K562 (cell line): ENCODE data around the gene PTCD3. TPM values are rescaled to one million over a fixed set of nuclear protein-coding genes. Genes with fewer than 3 reads are reported as not detected.

ENCODE experiments used
- ATAC-seq: fragments of 200-7000 bp; cut with Tn5 transposase; 3 replicates; pipeline ENCODE4 v1.9.1; 2020; ENCODE audit warnings: moderate library complexity
- BruUV-seq: library from RNA; stranded (reverse); fragments of 400-500 nt; replicated peaks from 2 replicates; lab custom pipeline; 2021; lab: Mats Ljungman, UMichigan
- CTCF ChIA-PET: fragments of 300-600 bp; formaldehyde crosslinking; extraction: SDS; loops from one replicate; lab custom pipeline; 2021; ENCODE audit warnings: low intra/inter-chr PET ratio; lab: Yijun Ruan, JAX
- POLR2A ChIA-PET: fragments of 300-600, 350-650 bp; sonication (Branson Sonifier 250); formaldehyde crosslinking; extraction: SDS; loops from one replicate; lab custom pipeline; 2021; ENCODE audit warnings: antibody characterized with exemption, inconsistent platforms; lab: Yijun Ruan, JAX
- DNase-seq, 4 experiments: peaks; one replicate each; pipeline versions ENCODE4 v3.0.0 to v3.0.0-alpha.2; 2011 to 2018; ENCODE audit warnings: low spot score in 3 of 4, mixed read lengths in 3 of 4; ENCODE audit errors: extremely low read depth in 1 of 4
- FAIRE-seq: peaks from 2 replicates; lab custom pipeline; 2011; peaks lifted over from hg19 to GRCh38; lab: Jason Lieb, UNC
- H2AFZ ChIP-seq: 2 replicates; pipeline ENCODE4 v1.6.0; 2011; ENCODE audit warnings: low read depth, low read length, control low read depth, inconsistent platforms
- H3K27ac ChIP-seq: fragments of 200-600 bp; 3 replicates; pipeline ENCODE4 v1.8.0; 2011; ENCODE audit warnings: low read depth, mild to moderate bottlenecking, control low read depth, inconsistent platforms, low read length, moderate library complexity, mixed read lengths; ENCODE audit errors: extremely low read depth
- H3K27me3 ChIP-seq, 2 experiments: fragments of 300-600 bp in 1 of 2; 2 replicates in 1 of 2; 3 replicates in 1 of 2; pipeline versions ENCODE4 v1.6.0 to v1.8.0; 2011; ENCODE audit warnings: inconsistent platforms in 2 of 2, low read length in 2 of 2, mild to moderate bottlenecking in 1 of 2, mixed read lengths in 1 of 2, moderate library complexity in 1 of 2; ENCODE audit not compliant: control insufficient read depth in 2 of 2, insufficient read depth in 2 of 2
- H3K36me3 ChIP-seq: fragments of 300-600 bp; 3 replicates; pipeline ENCODE4 v1.8.0; 2011; ENCODE audit warnings: mild to moderate bottlenecking, low read length, inconsistent platforms; ENCODE audit not compliant: control insufficient read depth, insufficient read depth
- H3K4me1 ChIP-seq, 2 experiments: fragments of 200-600 bp in 1 of 2; replicated peaks in 1 of 2; 2 replicates in 1 of 2; 3 replicates in 1 of 2; pipeline versions ENCODE4 v1.5.1 to v1.8.0; 2011; ENCODE audit warnings: inconsistent platforms in 2 of 2, low read length in 2 of 2, mild to moderate bottlenecking in 1 of 2, mixed read lengths in 1 of 2, moderate library complexity in 1 of 2; ENCODE audit not compliant: control insufficient read depth in 2 of 2, insufficient read depth in 2 of 2
- H3K4me2 ChIP-seq: 2 replicates; pipeline ENCODE4 v1.6.1; 2011; ENCODE audit warnings: low read length, control low read depth, inconsistent platforms, mixed read lengths; ENCODE audit not compliant: insufficient read depth
- H3K4me3 ChIP-seq: fragments of 200-600 bp; sonication (generic), shearing (Covaris generic); 2 replicates; pipeline ENCODE4 v1.5.1; 2016; ENCODE audit warnings: control low read depth, inconsistent platforms
- H3K79me2 ChIP-seq: fragments of 200-600 bp; 3 replicates; pipeline ENCODE4 v1.8.0; 2011; ENCODE audit warnings: low read length, inconsistent platforms; ENCODE audit not compliant: control insufficient read depth, insufficient read depth
- H3K9ac ChIP-seq, 2 experiments: 2 replicates each; pipeline versions ENCODE4 v1.6.0 to v1.6.1; 2011; ENCODE audit warnings: low read depth in 2 of 2, low read length in 2 of 2, control low read depth in 1 of 2, inconsistent platforms in 1 of 2, mild to moderate bottlenecking in 1 of 2, mixed read lengths in 1 of 2; ENCODE audit not compliant: insufficient read depth in 1 of 2
- H3K9me1 ChIP-seq: one replicate; pipeline ENCODE4 v1.6.0; 2011; ENCODE audit warnings: inconsistent platforms, mild to moderate bottlenecking, low read length, moderate library complexity; ENCODE audit not compliant: control insufficient read depth, insufficient read depth
- H3K9me3 ChIP-seq: replicated peaks from 2 replicates; pipeline ENCODE4 v1.5.1; 2011; ENCODE audit warnings: low read depth, low read length, inconsistent platforms; ENCODE audit not compliant: control insufficient read depth, insufficient read depth
- H4K20me1 ChIP-seq: replicated peaks from 2 replicates; pipeline ENCODE4 v1.6.1; 2011; ENCODE audit warnings: low read length, inconsistent platforms, mixed read lengths; ENCODE audit not compliant: control insufficient read depth, insufficient read depth
- ADNP ChIP-seq: fragments of 200-800 bp; sonication (Bioruptor generic); IDR thresholded peaks from 2 replicates; pipeline ENCODE4 v1.6.1; 2016; ENCODE audit warnings: missing genetic modification characterization, missing compliant biosample characterization
- KDM2B ChIP-seq: fragments of 250-450 bp; sonication (Bioruptor Pico); IDR thresholded peaks from 2 replicates; pipeline ENCODE4 v1.8.0; 2021; ENCODE audit warnings: mild to moderate bottlenecking, moderate library complexity
- MEIS2 ChIP-seq: fragments of 450-650 bp; IDR thresholded peaks from 2 replicates; pipeline ENCODE4 v1.6.1; 2014; ENCODE audit warnings: mild to moderate bottlenecking; ENCODE audit not compliant: partially characterized antibody
- POLR2A ChIP-seq: fragments of 450-650 bp; conservative IDR thresholded peaks from 2 replicates; pipeline ENCODE4 v1.6.1; 2016
- POLR2G ChIP-seq: fragments of 200-400 bp; formaldehyde crosslinking; IDR thresholded peaks from 2 replicates; pipeline ENCODE4 v1.6.1; 2017; ENCODE audit warnings: low read depth, mild to moderate bottlenecking, antibody characterized with exemption, low read length, moderate library complexity
- SUPT5H ChIP-seq: fragments of 450-650 bp; IDR thresholded peaks from 2 replicates; pipeline ENCODE4 v1.6.1; 2016
- WGBS: fragments of 100-300 bp; shearing (Covaris generic); methylation state at CpG from one replicate; pipeline ENCODE4 v1.1.6; 2016; ENCODE audit warnings: low coverage, mixed read lengths; ENCODE audit not compliant: insufficient coverage; ENCODE audit errors: missing lambda C conversion rate; 5-methylcytosine and 5-hydroxymethylcytosine counted together
- in situ Hi-C: fragments of 300-500 bp; cut with MboI; formaldehyde crosslinking; loops from 4 replicates; pipeline ENCODE4 v1.15.0; 2018; ENCODE audit warnings: inconsistent platforms, mixed read lengths
- intact Hi-C: fragments of 100-400 bp; cut with micrococcal nuclease; formaldehyde crosslinking; loops from 2 replicates; pipeline ENCODE4 v1.14.2; 2022
- polyA plus RNA-seq, 8 experiments: library from polyadenylated mRNA; depleted of rRNA in 4 of 8; stranded (reverse) in 5 of 8; unstranded in 3 of 8; fragments of >200 nt; fragmentation: Nextera tagmentation in 2 of 8; fragmentation: Illumina TruSeq in 1 of 8; extraction: Ambion mirVana in 2 of 8; extraction: Trizol in 1 of 8; gene quantifications; 2 replicates each; pipeline versions ENCODE4 v1.2.1 to v1.2.3, GENCODE V29; 2011 to 2014; ENCODE audit warnings: inconsistent platforms in 1 of 8, missing spikeins in 1 of 8
- total RNA-seq, 7 experiments: library from RNA; depleted of rRNA in 6 of 7; stranded (reverse); fragments of >200 nt in 6 of 7; fragmentation: Illumina TruSeq in 2 of 7; extraction: Trizol in 2 of 7; gene quantifications; 2 replicates each; pipeline versions ENCODE4 v1.2.1 to v1.2.3, GENCODE V29; 2011 to 2021; ENCODE audit warnings: low replicate concordance in 1 of 7

PTCD3 gene
- total and polyA plus RNA-seq, 9 of the 15 experiments (the other 6 are each of a cell fraction or from before 2014, with no cell fraction given) = 65.2 to 241 (median 172) TPM

GRCh38 chr2:86143926-86144685 lies 38.1 kb downstream of the PTCD3 start:
- Histone ChIP-seq H3K9me1 (no peaks in the 10 kb centered on the region), H3K4me3 (no peak overlapping the region), H3K36me3 (peaks cover 91% of the 10 kb centered on the region), H4K20me1 (no peaks in the 10 kb centered on the region), H3K9me3 (no peaks in the 10 kb centered on the region), H3K4me2 (no peak overlapping the region), H3K4me1 (no peaks in the 10 kb centered on the region), H3K27ac (no peak overlapping the region), H3K9ac (no peak overlapping the region), H3K79me2 (no peaks in the 10 kb centered on the region), H2AFZ (no peak overlapping the region), H3K27me3 (no peaks in the 10 kb centered on the region)
- POLR2A ChIA-PET = interaction anchor here (1.0 to 1.2 kb wide), 4 partner anchors 13 to 51 kb away, joined by 3 to 5 read pairs (median 3); partner anchors contain the start of gene IMMT
- TSS peak; percentile 72 for BruUV-seq
- FAIRE-seq (peak; percentile 19), ATAC-seq (no peak; the same call in 2 of the 3 replicates), DNase-seq (no peak)
- in situ Hi-C loops = no loop called here
- TF ChIP-seq POLR2A (0 out of 2 replicates have a peak, but pooled peaks have one; percentile 28), SUPT5H (0 out of 2 replicates have a peak, but pooled peaks have one; percentile 32), KDM2B (CRISPR knock-in tag) (no peak), ADNP (tag) (no peak), POLR2G (0 out of 2 replicates have a peak, but pooled peaks have one; percentile 6), MEIS2 (peak; percentile 24)
- 91% methylated on average over 14 of the region's 14 CpGs for WGBS
- CTCF ChIA-PET = no interaction called here
- intact Hi-C loops = no loop called here
